Chondrocyte (in vitro differentiated cells): ENCODE results near the gene PPM1A. TPM values are rescaled to one million over a fixed set of nuclear protein-coding genes. Genes with fewer than 3 reads are reported as not detected.

Experiments
- DNase-seq: peaks from one replicate; pipeline ENCODE4 v3.0.0; 2021; ENCODE audit warnings: mixed read lengths, low spot score
- H3K27ac Mint-ChIP-seq: one replicate; pipeline ENCODE4 v1.8.0; 2021; ENCODE audit warnings: mild to moderate bottlenecking, moderate library complexity, mixed read lengths; ENCODE audit not compliant: unreplicated experiment
- H3K27me3 Mint-ChIP-seq: 2 replicates; pipeline ENCODE4 v1.8.0; 2021; ENCODE audit warnings: low read depth, mixed read lengths
- H3K36me3 Mint-ChIP-seq: 2 replicates; pipeline ENCODE4 v1.8.0; 2021; ENCODE audit warnings: low read depth, mixed read lengths
- H3K4me1 Mint-ChIP-seq: 2 replicates; pipeline ENCODE4 v1.8.0; 2021; ENCODE audit warnings: low read depth, mild to moderate bottlenecking, mixed read lengths
- H3K4me3 Mint-ChIP-seq: one replicate; pipeline ENCODE4 v1.8.0; 2021; ENCODE audit warnings: mild to moderate bottlenecking, moderate library complexity, mixed read lengths; ENCODE audit not compliant: unreplicated experiment
- H3K9me3 Mint-ChIP-seq: 2 replicates; pipeline ENCODE4 v1.8.0; 2021; ENCODE audit warnings: low read depth, mixed read lengths
- long read RNA-seq: library from polyadenylated mRNA; stranded (forward); transcript quantifications from one replicate; pipeline ENCODE4 v2.0.0, GENCODE V29; 2021
- total RNA-seq: library from RNA; stranded (reverse); gene quantifications from 3 replicates; pipeline ENCODE4 v1.2.1, GENCODE V29; 2021
- TF ChIP-seq, protein P1 (sequence below): fragments of 200-600 bp; sonication (generic); IDR thresholded peaks from 2 replicates; pipeline ENCODE4 v1.5.0; 2021; ENCODE audit warnings: antibody characterized with exemption, mild to moderate bottlenecking, moderate library complexity

Gene PPM1A
- total RNA-seq = 42.7 to 51.5 TPM (median 43.9 TPM) in 3 replicates
- long read RNA-seq, full-length matches to known transcripts = 21 of 33 reads
- long read RNA-seq, partial matches to known transcripts = 4 of 33 reads
- long read RNA-seq, other reads (novel, unspliced or antisense) = 8 of 33 reads

DNA sequence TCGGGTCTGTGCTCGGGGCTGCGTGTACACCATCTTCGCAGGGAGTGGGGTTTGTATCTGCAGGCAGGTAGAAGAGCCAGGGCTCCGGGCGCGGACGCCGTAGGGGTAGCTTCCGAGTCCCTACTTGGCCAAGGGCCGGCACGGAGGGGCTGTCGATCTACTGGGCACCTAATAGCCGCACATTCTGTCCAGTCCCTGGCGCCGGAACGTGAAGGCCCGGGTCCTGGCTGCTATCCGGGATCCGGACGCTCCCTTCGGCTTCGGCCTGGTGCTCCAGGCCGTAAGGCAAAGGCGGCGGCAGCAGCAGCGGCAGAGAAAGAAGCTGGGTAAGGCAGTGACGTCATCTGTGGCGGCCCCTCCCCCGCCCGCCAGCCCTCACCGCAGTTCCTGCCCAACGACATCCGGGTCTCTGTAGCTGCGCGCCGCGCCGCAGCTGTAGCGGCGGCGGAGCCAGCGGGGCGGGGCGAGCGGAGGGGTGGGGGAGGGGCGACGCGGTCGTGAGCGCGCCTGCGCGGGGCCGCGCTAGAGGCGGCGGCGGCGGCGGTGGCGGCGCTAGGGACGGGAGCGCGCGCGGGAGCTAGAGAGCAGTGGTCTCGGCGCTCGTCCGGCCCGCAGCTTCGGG is at the start of gene PPM1A:
Gene PPM1A (plus strand): TSS at position 525 of the 622 bp plus-strand sequence. CDS start 33,483 bp downstream, outside the sequence.
- TF ChIP-seq, protein P1, sequence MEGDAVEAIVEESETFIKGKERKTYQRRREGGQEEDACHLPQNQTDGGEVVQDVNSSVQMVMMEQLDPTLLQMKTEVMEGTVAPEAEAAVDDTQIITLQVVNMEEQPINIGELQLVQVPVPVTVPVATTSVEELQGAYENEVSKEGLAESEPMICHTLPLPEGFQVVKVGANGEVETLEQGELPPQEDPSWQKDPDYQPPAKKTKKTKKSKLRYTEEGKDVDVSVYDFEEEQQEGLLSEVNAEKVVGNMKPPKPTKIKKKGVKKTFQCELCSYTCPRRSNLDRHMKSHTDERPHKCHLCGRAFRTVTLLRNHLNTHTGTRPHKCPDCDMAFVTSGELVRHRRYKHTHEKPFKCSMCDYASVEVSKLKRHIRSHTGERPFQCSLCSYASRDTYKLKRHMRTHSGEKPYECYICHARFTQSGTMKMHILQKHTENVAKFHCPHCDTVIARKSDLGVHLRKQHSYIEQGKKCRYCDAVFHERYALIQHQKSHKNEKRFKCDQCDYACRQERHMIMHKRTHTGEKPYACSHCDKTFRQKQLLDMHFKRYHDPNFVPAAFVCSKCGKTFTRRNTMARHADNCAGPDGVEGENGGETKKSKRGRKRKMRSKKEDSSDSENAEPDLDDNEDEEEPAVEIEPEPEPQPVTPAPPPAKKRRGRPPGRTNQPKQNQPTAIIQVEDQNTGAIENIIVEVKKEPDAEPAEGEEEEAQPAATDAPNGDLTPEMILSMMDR = no peak
- peak within 1 kb of the TSS; percentile 90 for H3K4me3 Mint-ChIP-seq
- peak within 1 kb of the TSS; percentile 99 for H3K27ac Mint-ChIP-seq
- H3K27me3 Mint-ChIP-seq = no peaks in the 10 kb centered on the region
- no peaks in the 10 kb centered on the region for H3K9me3 Mint-ChIP-seq
- H3K4me1 Mint-ChIP-seq = peaks cover 46% of the 10 kb centered on the region
- peak; percentile 98 for DNase-seq
- no peaks in the 10 kb centered on the region for H3K36me3 Mint-ChIP-seq

DNA sequence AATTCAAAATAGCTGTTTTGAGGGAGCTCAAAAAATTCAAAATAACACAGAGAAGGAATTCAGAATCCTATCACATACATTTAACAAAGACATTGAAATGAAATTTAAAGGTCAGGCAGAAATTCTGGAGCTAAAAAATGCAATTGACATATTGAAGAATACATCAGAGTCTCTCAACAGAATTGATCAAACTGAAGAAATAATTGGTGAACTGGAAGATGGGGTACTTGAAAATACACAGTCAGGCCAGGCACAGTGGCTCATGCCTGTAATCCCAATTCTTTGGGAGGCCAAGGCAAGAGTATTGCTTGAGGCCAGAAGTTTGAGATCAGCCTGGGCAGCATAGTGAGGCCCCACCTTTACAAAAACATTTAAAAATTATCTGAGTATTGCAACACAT is 49.7 kb upstream of the PPM1A start:
- Mint-ChIP-seq H3K36me3 (peaks cover 6% of the 10 kb centered on the region), H3K4me3 (no peak overlapping the region), H3K27ac (no peak overlapping the region), H3K27me3 (peaks cover 7% of the 10 kb centered on the region), H3K4me1 (no peaks in the 10 kb centered on the region), H3K9me3 (peaks cover 17% of the 10 kb centered on the region)
- TF ChIP-seq, protein P1 = no peak
- DNase-seq = no peak

- H3K4me1 Mint-ChIP-seq = no peaks in the 10 kb centered on the region
- H3K4me3 Mint-ChIP-seq = no peak overlapping the region
- H3K9me3 Mint-ChIP-seq = peaks cover 13% of the 10 kb centered on the region
- no peak for DNase-seq
- H3K36me3 Mint-ChIP-seq = peaks cover 3% of the 10 kb centered on the region
- TF ChIP-seq, protein P1 = no peak
- H3K27me3 Mint-ChIP-seq = peaks cover 25% of the 10 kb centered on the region
- no peak overlapping the region for H3K27ac Mint-ChIP-seq
These were observed 44.7 kb upstream of the PPM1A start for GRCh38 chr14:60204104-60204842.

DNA sequence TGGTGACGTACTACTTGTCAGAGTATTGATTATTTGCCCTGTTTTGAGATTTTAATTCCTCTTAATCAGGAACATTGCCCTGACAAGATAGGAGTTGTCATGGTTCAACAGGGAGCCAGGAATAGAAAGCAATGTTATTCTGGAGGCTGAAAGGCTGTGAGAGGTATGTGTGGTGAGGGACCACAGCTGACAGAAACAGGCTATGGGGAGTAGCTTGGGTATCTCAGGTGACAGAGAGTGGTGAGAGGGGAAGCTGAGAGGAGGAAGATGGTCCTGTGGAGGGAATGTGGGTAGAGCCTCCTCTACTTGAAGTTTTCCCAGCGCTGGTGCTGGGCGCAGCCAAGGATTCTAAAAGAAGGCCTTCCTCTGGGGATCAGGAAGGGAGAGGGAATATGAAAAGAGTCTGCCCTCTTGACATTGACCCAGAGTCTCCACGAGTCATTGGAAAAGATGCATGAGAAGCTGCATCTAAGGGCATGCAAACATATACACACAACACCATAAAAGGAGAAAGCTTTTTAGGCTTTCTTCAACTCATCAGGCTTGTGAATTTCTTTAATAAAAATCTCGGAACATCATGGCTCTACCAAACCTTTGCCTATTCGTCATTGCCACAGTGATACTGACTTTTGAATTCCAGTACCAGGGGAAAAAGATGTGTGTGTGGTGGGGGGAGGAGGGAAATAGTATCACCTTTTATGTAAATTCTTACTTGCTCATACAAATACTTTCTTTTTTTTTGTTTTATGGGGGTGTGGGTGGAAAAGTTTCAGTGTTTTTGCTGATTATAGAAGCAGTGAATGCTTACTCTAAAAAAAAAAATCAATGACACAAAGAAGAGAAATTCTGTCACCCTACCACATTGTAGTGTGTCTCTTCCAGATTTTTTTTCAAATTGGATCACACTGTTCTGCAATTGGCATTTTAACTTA is 43.9 kb upstream of the PPM1A start:
- H3K27ac Mint-ChIP-seq = no peak overlapping the region
- no peaks in the 10 kb centered on the region for H3K36me3 Mint-ChIP-seq
- no peaks in the 10 kb centered on the region for H3K4me1 Mint-ChIP-seq
- TF ChIP-seq, protein P1 = no peak
- H3K27me3 Mint-ChIP-seq = peaks cover 26% of the 10 kb centered on the region
- peaks cover 5% of the 10 kb centered on the region for H3K9me3 Mint-ChIP-seq
- DNase-seq = no peak
- no peak overlapping the region for H3K4me3 Mint-ChIP-seq
